GM18517 (cell line): ENCODE measurements around the gene MRPL45.

Source experiments
- ATAC-seq: cut with Tn5 transposase; IDR thresholded peaks from one replicate; pipeline ENCODE4 v1.9.1; 2021; ENCODE audit warnings: mild to moderate bottlenecking, moderate library complexity; ENCODE audit not compliant: unreplicated experiment

The MRPL45 gene

DNA sequence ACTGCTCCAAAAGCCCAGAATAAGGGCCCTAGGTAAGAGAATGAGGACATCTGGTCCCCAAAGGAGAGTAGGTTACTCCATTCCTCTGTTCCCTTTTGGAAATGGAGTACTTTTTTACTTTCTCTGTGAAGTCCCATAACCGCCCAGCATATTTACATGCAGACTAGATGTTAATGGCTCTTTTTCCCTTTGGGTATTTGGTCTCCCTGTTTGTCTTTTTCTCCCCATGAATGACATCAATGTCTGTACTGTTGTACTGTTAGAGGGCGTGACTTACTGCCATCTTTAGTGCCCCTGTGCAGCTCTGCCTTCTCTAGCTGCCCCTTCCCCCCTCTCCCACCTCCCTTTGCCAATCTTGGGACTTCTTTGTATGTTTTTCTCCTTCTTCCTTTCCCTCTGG, 27.8 kb downstream of the MRPL45 start:
- ATAC-seq = no peak

DNA sequence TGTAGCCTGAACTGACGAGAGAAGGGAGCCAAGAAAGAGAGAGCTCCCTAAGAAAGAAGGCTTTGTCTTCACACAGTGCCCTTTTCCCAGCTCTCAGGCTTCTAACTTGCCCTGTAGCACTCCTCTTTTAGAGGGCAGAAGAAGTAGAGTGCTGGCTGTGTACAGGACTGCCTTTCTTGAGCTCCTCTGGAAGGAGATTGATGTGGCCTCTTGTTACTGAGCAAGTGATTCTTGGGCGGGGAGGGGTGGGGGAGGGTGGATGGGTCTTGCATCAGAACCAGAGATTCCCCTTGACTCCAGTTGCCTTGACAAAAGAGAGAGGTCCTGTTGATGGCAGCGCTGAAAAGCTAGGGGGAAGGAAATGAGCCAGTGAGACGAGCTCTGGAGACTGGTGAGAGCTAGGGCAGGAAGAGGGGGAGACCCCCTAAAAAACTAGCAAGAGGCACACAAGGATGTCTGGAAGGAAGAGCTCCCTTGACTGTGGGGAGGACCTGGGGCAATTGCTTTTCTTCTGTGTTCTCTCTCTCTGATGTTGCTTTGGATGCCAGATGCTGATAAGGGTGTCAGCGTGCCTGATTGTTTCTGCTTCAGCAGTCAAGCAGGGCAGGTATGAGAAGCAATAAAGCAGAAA, 28.4 kb downstream of the MRPL45 start:
- ATAC-seq = no peak

- ATAC-seq = no peak
Measured at GRCh38 chr17:38326996-38327792, 30.2 kb downstream of the MRPL45 start.

DNA sequence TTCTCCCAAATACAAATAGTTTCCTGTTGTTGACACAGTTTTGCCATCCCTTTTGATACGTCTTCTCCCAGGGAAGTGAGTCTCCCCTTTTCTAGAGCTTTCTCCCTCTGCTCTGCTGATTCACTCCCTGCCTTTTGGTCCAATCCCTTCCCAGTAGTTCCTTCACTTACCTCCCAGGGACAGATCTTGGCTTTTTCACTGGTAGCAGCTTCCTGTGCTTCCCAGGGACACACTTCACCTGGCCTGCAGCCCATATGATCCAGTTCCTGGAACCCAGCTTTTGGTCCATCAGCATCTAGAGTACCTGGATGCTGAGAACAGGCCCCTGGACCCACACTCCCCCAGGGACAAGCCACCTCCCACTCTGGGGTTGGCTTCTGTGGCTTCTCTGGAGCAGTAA, 31.0 kb downstream of the MRPL45 start:
- ATAC-seq = no peak

GRCh38 chr17:38328620-38329019, 31.7 kb downstream of the MRPL45 start:
- no peak for ATAC-seq

DNA sequence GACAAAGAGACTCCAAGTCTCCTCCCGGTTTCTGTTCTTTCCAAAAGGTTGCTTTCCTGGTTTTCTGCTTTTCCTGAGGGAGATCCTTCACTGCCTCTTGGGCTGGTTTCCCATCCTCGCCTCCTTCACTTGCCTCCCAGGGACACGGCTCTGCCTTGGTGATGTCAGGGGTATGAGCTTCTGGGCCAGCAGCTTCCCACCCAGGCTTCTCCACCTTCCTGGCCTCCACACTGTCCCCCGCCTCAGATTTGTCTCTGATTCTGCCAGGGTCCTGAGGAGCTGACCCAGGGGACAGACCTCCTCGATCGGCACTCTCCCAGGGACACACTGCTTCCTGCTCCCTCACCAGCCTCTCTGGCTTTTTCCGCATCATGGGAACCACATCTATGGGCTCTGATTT, 32.3 kb downstream of the MRPL45 start:
- ATAC-seq = no peak

GRCh38 chr17:38329808-38330730, 33.1 kb downstream of the MRPL45 start:
- ATAC-seq = no peak

- ATAC-seq = no peak
Measured at GRCh38 chr17:38330941-38331411, 34.0 kb downstream of the MRPL45 start.

GRCh38 chr17:38332735-38333134, 35.8 kb downstream of the MRPL45 start:
- no peak for ATAC-seq

DNA sequence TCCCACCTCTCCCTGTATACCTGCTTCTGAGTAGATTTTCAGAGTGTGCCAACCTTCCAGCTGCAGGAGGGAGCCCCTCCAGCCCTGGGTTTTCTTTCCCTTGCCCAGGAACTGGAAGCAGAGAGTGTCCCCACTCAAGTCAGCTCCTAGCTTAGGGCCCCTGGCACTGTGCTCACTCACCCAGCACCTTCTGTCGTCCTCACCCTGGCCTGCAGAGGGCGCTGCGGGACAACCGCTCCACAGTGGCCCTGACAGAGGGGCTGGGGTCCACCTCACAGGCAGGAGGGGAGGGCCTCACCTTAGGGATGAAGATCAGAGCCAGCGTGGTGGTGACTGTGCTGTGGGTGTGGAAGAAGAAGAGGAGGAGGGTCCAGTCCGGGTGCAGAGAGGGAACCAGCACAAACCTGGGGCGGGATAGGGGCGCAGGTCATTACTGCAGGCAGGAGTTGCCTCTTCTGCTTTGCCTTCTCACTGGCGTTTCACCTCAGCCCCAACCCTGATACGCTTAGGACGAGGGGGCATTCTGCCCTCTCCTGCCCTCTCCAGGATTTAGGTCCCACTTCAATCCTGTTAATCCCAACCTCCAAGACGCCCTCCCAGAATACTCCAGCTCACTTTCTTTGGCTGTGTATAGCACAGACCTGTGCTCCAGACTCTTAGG, 36.8 kb downstream of the MRPL45 start:
- no peak for ATAC-seq

DNA sequence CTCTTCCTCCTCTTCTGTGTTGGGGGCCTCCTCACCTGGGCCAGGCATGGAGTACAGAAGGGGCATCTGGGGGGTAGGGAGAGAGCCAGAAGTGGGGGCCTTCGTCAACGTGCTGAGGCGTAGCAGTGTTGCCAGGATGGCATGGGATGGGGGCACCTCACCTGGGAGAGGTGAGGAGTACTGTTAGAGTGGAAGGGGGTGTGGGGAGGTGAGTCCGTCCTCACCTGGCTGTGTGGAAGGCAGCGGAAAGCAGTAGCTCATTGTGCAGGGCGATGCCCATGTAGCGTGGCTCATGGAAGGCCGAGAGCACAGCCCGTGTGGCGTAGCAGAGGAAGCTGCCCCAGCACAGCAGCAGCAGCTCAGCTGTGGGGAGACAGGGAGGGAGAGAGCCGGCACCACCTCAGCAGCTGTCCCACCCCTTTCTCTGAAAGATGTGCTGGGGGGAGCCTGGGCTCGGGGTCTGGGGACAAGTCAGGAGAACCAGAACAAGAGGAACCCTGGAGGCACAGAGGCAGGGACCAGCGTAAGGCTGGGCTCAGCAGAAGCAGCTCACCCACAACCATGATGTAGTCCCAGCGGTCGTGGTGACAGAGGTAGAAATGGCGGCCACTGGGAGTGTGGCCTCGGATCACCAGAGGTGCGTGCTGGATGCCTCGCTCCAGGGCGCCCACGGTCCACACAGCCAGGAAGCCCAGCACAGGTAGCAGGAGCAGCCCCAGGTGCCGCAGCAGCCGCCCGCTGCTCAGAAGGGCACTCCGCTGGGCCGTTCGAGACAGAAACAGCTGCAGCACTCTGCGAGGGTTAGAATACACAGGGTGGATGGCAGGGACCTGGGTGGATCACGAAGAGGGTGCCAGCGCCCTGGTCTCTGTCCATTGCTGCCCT, 37.8 kb downstream of the MRPL45 start:
- ATAC-seq = no peak

- no peak for ATAC-seq
Measured at GRCh38 chr17:38336838-38337237, 39.9 kb downstream of the MRPL45 start.

DNA sequence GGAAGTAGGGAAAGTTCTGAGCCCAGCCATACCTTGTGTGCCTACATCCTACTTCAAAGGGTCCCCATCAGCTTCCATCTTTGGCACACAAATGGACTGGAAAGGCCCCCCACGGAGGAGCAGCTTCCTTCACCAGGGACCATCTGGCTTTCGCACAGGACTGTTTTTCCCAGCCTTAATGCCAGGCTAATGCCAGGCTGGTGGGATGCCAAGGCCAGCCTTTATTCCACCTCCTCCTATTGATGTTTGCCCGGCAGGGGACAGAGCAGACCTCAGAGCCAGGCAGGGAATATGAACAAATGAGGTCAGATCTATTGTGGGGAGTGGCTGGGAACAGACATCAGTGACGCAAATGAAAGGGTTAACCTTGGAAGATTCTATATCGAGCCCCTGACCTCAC, 41.1 kb downstream of the MRPL45 start:
- no peak for ATAC-seq

- no peak for ATAC-seq
Measured at GRCh38 chr17:38338535-38338934, 41.6 kb downstream of the MRPL45 start.

DNA sequence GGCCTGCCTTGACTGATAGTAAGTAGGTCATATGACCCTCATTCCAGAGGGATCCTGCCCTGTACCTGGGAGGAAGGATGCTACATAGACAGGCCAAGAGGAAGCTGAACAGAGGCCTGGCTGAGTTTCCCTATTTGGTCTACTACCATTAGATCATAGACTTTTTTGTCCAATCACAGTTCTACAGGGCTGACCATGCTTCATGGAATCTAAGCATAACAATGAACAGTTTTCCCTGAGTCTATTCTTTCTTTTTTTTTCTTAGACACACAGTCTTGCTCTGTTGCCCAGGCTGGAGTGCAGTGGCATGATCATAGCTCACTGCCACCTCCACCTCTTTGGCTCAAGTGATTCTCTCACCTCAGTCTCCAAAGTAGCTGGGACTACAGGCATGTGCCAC, 42.9 kb downstream of the MRPL45 start:
- no peak for ATAC-seq

- ATAC-seq = no peak
Measured at GRCh38 chr17:38341035-38341721, 44.2 kb downstream of the MRPL45 start.

DNA sequence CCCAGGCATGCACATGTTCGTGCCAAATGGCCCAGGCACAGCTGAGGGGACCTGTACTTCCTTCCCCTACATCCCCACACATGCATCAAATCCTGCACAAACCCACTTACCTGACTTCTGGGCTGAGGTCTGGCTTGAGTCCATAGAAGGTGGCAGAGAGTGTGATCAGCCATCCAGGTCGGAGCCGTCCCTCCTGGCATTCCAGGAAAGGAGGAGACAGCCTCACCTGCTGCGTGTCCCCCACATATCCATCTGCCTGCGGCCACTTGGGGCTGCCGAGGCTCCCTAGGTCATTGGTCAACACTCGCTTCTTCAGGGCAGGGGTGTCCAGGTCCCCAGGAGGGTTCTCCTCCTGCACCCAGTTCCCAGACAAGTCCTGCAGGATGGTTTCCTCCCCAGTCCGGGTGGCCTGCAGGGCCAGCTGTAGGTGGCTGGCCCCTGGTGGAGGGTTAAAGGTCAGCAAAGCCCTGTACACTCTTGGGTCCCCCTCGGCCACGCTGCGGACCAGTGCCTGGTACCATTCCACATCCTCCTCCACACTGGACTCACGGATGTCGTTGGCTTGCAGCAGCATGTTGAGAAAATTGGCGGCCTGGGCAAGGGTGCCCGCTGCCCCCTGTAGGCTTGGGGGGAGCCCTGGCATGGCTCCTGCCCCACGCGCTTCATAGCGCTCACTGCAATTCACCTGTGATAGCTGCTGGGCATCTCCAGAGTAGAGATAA, 46.1 kb downstream of the MRPL45 start:
- ATAC-seq = no peak

DNA sequence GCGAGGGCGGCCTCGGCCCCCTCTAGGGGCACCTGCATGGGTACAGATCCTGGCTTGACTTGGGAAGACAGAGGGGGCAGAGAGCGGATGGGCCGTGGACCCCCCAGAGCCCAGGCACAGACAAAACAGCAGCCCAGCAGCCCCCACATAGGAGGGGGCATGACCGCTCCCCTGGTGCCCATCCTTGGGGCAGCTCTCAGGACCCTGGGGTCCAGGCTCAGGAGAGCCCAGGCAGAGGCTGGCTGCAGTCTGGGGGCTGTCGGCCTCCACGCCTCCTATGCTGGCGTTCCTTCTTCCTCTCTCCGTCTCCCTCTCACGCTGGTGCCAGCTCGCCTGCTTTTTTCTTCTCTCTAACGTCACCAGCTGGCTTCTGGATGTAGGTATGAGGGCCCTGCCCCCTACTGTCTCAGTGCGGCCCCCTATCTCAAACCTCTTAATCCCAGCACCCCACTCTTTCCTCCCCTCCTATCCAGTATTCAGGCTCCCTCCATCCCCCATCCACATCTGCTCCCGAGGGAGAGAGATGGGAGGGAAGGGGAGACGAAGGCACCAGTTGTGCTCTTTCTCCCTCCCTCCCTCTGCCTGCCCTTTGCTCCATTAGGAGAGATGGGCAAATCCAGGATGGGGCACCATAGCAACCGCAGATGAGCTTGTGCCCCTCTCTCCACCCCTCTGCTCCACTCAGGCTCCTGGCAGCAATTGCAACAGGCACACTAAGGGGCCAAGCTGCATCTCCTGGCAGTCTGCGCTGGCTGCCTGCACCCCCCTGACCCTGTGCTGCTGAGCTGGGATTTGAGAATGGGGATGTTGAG, 46.8 kb downstream of the MRPL45 start, which contains the start of gene GPR179:
GPR179 (minus strand) TSS at position 349 of the 812 bp plus-strand sequence; CDS start at position 182, 167 bp downstream.
- no peak for ATAC-seq
